NCI-H1105 (cell line): ENCODE data around the gene SLC12A8.

ENCODE experiments used
- DNase-seq: peaks from one replicate; lab custom pipeline; 2025; lab: John Stamatoyannopoulos, UW

Gene SLC12A8

DNA sequence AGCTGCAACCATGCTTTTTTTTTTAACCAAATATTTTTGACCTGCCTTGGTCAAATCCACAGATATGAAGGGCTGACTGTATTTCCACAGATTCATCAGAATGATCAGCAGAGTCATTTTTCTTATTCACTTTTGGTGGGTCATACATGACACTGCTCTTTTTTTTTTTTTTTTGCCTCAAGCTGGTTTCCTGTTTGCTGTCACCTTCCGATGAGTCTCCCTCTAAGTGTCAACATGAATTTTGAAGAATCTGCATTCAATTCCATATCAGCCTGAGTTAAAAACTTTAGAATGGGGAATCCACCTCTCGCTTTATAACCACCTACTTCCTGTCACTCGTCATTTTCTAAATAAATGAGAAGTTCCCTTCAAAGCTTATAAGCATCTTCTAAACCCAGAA lies 2.2 kb upstream of the SLC12A8 start:
- no peak for DNase-seq

GRCh38 chr3:125213946-125214542 lies 1.5 kb upstream of the SLC12A8 start:
- no peak for DNase-seq

GRCh38 chr3:125213364-125213755 lies 812 bp upstream of the SLC12A8 start:
- DNase-seq = no peak

DNA sequence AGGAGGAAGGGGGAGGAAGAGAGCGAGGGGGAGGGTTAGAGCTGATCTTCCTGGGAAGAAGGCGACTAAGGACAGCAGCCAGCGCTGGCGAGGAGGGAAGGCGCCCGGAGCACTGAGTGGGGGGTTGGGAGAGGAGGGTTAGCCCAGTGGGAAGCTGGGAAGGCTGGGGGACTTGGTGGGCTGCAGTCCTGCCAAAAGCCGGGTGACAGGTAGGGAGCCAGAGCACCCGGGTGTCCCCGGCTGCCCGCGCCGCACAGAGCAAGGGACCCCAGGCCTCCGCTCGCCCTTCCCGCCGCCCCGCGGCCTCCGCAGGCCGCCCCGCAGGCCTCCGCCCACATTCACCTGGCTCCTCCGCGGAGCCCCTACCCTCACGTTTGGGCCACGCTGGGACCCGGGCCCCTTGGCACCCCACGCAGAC lies 448 bp downstream of the SLC12A8 start:
- no peak for DNase-seq

GRCh38 chr3:125211523-125212090 lies 941 bp downstream of the SLC12A8 start:
- DNase-seq = no peak

DNA sequence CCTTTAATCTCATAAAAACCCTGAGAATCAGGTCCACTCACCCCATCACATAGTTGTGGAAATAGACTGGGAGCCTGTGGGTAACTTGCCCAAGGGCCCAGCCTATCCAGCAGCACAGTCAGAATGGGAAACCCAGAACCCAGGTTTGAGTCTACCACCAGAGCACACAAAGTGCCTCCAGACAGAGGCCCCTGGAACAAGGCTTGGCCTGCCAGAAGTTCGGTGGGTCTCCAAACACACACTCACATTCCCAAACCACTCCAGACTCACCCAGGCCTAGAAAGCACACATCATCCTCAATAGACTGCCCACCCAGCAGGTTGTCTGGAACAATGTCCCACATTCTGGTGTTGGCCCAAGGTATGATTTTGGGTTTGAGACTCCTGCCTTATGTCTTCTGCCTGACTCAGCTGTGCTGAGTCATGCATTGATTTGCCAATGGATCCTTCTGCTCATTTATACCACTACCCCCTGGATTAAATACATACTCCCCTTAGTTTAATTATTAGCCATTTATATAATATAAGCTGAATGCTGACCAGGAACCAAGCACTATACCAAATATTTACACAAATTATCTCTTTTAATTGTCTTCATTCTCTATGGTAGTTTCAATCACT lies 4.5 kb downstream of the SLC12A8 start:
- DNase-seq = no peak

GRCh38 chr3:125207507-125207906 lies 5.0 kb downstream of the SLC12A8 start:
- no peak for DNase-seq

DNA sequence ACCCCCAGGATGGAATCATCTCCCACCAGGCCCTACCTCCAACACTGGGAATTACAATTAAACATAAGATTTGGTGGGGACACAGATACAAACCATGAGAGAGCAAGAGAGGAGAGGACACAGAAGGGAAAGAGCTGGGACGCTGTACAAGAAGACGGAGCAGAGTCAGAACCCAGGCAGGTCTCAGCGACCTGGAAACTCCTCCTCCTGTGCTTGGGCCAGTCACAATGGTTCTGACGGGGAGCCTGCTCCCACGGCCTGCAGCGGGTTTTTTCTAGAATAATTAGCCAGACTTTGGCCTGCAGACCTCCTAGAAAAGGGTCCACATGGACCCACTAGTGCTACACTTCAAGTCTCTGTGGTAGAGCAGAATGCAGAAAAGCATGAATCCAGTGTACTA lies 5.6 kb downstream of the SLC12A8 start:
- DNase-seq = no peak

GRCh38 chr3:125203731-125204130 lies 8.8 kb downstream of the SLC12A8 start:
- DNase-seq = no peak

- DNase-seq = no peak
These were observed 10.4 kb downstream of the SLC12A8 start for GRCh38 chr3:125202197-125202596.

- no peak for DNase-seq
These were observed 11.8 kb downstream of the SLC12A8 start for GRCh38 chr3:125200731-125201139.

DNA sequence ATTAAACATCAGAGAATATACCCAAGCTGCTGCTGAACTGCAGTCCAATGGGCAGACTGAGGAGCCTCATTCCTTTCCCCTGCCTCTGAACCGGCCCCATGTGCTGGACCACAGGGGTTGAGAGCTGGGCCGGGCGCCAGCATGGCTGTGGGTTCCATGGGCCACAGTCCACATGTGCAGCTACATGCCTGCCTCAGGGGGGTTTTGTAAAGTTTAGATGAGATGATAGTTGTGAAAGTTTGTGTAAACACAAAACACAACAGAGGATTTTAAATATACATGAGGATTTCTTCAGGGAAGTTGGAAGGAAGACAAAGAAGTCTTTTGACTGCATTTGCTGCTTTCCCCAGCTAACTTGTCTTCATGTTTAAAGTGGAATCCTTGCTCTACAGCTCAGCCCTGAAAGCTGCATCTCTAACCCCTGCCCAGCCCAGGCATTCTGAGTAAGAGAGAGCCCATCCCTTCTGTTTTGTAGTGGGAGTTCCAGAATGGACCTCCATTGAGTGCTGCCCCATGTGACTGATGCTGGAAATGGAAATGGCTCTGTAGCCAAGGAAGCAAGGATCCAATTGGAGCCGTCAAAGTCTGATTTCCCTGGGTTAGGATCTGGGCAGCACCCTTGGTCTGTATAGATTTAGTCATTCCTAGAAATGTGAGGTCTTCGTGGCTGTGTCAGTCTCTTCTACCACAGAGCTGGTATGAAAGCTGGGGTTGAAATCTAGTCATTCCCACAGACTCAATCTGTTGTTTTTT lies 17.5 kb downstream of the SLC12A8 start:
- DNase-seq = no peak

DNA sequence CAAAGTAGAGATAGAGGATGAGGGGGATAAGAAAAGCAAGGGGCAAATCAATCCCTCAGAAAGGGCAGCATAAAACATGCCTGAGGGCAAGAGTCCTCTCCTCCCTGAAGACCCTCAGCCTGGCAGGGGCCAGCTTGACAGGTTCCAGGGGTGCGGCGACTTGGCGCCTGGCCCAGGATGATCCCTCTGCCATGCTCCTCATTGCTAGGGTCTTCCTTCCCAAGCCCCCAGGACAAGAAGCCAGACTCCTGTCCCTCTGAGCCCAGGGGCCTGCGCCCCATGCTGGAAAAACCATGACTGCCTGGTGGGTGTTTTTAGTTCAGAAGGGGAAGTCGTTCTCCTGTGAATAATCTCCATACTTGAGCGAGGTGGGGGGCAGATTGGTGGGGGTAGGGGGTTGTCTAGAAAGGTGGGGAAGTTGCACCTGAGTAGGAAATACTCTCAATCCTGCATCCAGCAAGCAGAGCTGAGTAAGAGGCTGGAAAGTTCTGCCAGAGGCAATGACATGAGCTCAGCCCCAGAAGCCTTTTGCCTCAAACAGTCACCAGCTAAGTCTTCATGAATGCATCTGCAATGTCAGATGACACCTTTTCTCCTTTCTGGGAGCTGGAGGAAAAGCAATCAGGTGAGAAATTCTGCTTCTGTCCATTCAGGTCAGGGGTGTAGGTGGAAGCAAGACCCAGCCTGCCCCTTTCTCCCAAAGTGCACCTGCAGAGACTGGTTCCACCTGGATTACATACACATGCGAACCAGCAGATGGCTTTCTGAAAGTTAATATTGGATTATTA lies 18.3 kb downstream of the SLC12A8 start:
- peak; percentile 37 for DNase-seq

- DNase-seq = no peak
These were observed 20.1 kb downstream of the SLC12A8 start for GRCh38 chr3:125192190-125193035.

- no peak for DNase-seq
These were observed 20.8 kb downstream of the SLC12A8 start for GRCh38 chr3:125191730-125192129.

GRCh38 chr3:125191256-125191655 lies 21.3 kb downstream of the SLC12A8 start:
- no peak for DNase-seq

DNA sequence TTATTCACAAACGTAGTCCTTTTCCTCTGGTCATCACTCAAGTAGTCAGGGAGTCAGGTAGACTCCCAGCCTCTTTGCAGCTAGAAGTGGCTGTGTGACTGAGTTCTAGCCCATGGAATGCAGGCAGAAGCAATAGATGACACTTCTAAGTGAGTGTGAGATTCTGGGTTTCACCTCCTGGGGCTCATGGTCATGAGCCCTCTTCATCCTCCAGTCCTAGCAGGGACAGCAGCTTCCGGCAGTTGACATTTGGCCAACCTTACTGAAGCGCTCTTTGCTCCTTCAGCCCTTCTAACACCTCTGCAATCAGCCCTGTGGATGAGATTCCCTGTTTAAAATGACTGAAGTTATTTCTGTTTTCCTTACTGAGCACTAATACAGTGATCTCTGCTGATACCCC lies 21.8 kb downstream of the SLC12A8 start:
- no peak for DNase-seq

DNA sequence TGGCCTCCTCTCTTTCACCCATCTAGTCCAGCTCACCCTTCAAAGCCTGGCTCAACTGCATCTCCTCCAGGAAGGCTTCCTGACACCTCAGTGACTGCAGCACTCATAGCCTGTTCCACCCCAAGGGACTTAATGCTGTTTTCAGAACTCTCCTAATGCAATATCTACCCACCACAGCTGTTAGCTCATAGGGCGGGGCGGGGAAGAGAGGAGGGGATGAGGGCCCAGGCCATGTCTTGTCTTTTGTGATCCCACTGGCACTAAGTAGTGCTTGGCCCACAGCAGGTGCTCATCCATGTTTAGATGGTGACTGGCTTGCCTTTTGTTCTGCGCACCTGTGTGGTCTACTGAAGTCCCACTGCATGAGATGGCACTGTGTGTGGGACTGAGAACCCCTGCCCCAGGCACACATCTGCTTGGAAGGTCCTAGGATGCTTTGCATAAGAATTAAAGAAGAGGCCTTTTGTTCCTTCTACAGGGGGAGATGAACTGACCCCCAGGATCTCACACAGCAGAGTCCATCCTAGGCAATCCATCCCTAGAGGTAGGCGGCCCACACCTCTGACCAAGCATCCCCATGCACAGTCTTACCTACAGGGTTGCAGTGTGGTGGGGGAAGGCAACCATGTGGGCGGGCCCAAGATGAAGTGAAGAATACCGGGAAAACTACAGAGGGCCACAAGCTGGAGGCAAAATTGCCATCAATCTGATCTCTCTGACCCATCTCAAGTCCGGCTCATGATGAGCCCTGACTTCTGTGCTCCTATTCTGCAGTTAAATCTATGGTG lies 23.0 kb downstream of the SLC12A8 start:
- DNase-seq = no peak

- DNase-seq = no peak
These were observed 23.6 kb downstream of the SLC12A8 start for GRCh38 chr3:125188955-125189354.

- no peak for DNase-seq
These were observed 25.0 kb downstream of the SLC12A8 start for GRCh38 chr3:125187599-125187910.
